DOHH2 (cell line): ENCODE results near the gene FAM180A.

ENCODE experiments used
- EZH2phosphoT487 ChIP-seq: fragments of 200-600 bp; sonication (generic); IDR thresholded peaks from 2 replicates; pipeline ENCODE4 v1.6.1; 2017; ENCODE audit warnings: borderline replicate concordance, mild to moderate bottlenecking, antibody characterized with exemption, low read length, moderate library complexity, mixed read lengths
- TF ChIP-seq, protein P1 (sequence below): fragments of 200-600 bp; sonication (generic); IDR thresholded peaks from one replicate; pipeline ENCODE4 v1.5.1; 2014; ENCODE audit warnings: antibody characterized with exemption, mild to moderate bottlenecking, low read depth, low read length; ENCODE audit not compliant: poor library complexity, severe bottlenecking

DNA sequence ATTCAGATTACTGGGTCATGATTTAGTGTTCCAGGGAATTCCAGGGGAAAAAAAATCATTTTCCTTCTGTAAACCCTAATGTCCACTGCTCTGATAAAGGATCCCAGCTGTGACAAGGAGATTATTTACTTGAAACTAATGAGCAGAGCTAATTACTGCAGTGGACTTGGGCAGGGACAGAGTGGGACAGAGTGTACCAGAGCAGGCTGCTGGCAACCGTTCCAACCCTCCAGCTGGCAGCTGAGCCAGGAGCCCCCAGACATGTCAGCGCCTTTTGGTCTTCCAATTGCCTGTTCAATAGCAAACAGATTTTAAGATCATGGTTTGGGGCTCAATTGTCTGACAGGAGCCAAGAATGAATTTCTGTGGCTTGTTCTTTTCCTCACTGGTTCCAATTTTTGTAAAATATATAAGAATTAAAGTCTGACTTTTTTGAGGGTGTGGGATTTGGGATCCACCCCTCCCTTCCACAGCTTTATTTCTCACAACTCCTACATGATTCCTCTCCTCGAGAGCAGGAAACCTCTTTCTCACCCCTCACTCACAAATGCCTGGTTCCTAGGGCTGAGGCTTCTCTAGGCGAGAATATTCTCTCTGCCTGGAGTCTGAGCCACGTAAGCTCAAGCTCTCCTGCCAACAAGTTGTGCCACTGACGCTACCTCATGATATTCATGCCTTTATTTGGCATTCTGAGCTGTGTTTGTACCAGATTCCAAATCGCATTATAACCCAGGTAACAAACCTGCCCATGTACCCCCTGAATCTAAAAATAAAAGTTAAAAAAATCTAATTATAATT, 20.6 kb upstream of the FAM180A start:
- TF ChIP-seq, protein P1, sequence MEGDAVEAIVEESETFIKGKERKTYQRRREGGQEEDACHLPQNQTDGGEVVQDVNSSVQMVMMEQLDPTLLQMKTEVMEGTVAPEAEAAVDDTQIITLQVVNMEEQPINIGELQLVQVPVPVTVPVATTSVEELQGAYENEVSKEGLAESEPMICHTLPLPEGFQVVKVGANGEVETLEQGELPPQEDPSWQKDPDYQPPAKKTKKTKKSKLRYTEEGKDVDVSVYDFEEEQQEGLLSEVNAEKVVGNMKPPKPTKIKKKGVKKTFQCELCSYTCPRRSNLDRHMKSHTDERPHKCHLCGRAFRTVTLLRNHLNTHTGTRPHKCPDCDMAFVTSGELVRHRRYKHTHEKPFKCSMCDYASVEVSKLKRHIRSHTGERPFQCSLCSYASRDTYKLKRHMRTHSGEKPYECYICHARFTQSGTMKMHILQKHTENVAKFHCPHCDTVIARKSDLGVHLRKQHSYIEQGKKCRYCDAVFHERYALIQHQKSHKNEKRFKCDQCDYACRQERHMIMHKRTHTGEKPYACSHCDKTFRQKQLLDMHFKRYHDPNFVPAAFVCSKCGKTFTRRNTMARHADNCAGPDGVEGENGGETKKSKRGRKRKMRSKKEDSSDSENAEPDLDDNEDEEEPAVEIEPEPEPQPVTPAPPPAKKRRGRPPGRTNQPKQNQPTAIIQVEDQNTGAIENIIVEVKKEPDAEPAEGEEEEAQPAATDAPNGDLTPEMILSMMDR: no peak
- no peak for TF ChIP-seq EZH2phosphoT487
